Measurements from ENCODE around the gene RFTN1. TPM values are rescaled to one million over a fixed set of nuclear protein-coding genes. Genes with fewer than 3 reads are reported as not detected.

The RFTN1 gene
- total RNA-seq, 1 experiment from 2014 or later = 2.2 TPM

DNA sequence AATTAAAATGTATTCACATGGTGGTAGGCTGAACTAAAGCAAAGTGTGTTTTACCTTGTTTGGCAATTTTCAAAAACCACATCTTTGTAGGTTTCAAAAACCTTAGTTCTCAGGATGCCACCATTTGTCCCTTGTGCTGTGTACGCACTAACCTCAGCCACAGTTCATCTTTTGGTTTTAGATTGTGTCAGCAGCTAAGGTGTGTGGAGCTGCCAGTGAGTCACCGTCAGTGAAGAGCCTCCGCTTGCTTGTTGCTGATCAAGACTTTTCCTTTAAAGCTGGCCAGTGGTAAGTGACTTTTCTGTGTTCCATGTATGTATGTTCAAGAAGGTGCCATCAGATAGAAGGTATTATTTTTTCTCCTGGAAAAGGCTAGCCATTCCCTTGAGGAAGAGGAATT, 227.3 kb downstream of the RFTN1 start:
- no peak overlapping the region for H4K91ac ChIP-seq (ENCODE audit: insufficient read length, low read depth, low read length)
- no peak for DNase-seq
- H3K9ac ChIP-seq (ENCODE audit: extremely low read depth, insufficient read length, low read length) = no peak overlapping the region
- H2BK12ac ChIP-seq (ENCODE audit: insufficient read length, low read depth, low read length) = no peak overlapping the region
- H3K23me2 ChIP-seq (ENCODE audit: insufficient read length, low read depth, low read length, poor library complexity, severe bottlenecking) = no peaks in the 10 kb centered on the region
- no peak overlapping the region; a peak in 1 of 7 replicates for H3K27ac Mint-ChIP-seq
- no peak overlapping the region for H2AFZ ChIP-seq (ENCODE audit: low read length)
- H3K4me3 Mint-ChIP-seq = no peak overlapping the region
- peaks cover 9 to 32% (median 12%) of the 10 kb centered on the region in 3 experiments for H3K36me3 Mint-ChIP-seq (ENCODE audit: insufficient read depth in 1 of 3, low read depth in 3 of 3)
- WGBS (ENCODE audit: extremely low coverage, insufficient read length, low lambda C conversion rate) = no CpG with 5 or more reads among the region's 3 CpGs
- H3K27me3 ChIP-seq (ENCODE audit: insufficient read depth, low read length) = no peaks in the 10 kb centered on the region
- H3K23ac ChIP-seq (ENCODE audit: insufficient read length, low read depth, low read length) = no peak overlapping the region
- H4K8ac ChIP-seq (replicated peaks; ENCODE audit: insufficient read length, low read depth, low read length) = no peak overlapping the region
- no peak overlapping the region for H2BK20ac ChIP-seq (ENCODE audit: low read depth, low read length, poor library complexity, severe bottlenecking)
- H3K4me1 ChIP-seq (ENCODE audit: insufficient read depth, low read length) = no peaks in the 10 kb centered on the region
- H3K14ac ChIP-seq (ENCODE audit: insufficient read depth, low read length) = no peak overlapping the region
- TF ChIP-seq, protein P1, sequence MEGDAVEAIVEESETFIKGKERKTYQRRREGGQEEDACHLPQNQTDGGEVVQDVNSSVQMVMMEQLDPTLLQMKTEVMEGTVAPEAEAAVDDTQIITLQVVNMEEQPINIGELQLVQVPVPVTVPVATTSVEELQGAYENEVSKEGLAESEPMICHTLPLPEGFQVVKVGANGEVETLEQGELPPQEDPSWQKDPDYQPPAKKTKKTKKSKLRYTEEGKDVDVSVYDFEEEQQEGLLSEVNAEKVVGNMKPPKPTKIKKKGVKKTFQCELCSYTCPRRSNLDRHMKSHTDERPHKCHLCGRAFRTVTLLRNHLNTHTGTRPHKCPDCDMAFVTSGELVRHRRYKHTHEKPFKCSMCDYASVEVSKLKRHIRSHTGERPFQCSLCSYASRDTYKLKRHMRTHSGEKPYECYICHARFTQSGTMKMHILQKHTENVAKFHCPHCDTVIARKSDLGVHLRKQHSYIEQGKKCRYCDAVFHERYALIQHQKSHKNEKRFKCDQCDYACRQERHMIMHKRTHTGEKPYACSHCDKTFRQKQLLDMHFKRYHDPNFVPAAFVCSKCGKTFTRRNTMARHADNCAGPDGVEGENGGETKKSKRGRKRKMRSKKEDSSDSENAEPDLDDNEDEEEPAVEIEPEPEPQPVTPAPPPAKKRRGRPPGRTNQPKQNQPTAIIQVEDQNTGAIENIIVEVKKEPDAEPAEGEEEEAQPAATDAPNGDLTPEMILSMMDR (conservative IDR thresholded peaks at IDR 0.05) = no peak
- H3T11ph ChIP-seq (ENCODE audit: low read length) = no peak overlapping the region
- H3K79me1 ChIP-seq (ENCODE audit: insufficient read depth, low read depth, low read length, poor library complexity, severe bottlenecking) = no peaks in the 10 kb centered on the region
- no peak overlapping the region for H3K18ac ChIP-seq (ENCODE audit: insufficient read length, low read depth, low read length)
- H3K27ac ChIP-seq (ENCODE audit: insufficient read length, low read depth, low read length) = no peak overlapping the region
- no peaks in the 10 kb centered on the region for H3K9me3 Mint-ChIP-seq
- H2BK5ac ChIP-seq (ENCODE audit: insufficient read length, low read length) = no peak overlapping the region
- no peak overlapping the region for H2BK15ac ChIP-seq (ENCODE audit: low read depth, low read length)
- no peaks in the 10 kb centered on the region for H3K27me3 Mint-ChIP-seq (ENCODE audit: low read depth)
- no peaks in the 10 kb centered on the region for H3K9me3 ChIP-seq (ENCODE audit: control insufficient read depth, low read depth, low read length)
- H3K79me2 ChIP-seq (ENCODE audit: insufficient read depth, low read length) = no peaks in the 10 kb centered on the region
- no peak overlapping the region for H3K4ac ChIP-seq (ENCODE audit: low read depth, low read length)
- no peak overlapping the region for H2BK120ac ChIP-seq (ENCODE audit: low read depth, low read length, poor library complexity, severe bottlenecking)
- no peaks in the 10 kb centered on the region for H4K20me1 ChIP-seq (ENCODE audit: control insufficient read depth, insufficient read depth, insufficient read length)
- H4K5ac ChIP-seq (ENCODE audit: insufficient read length, low read depth, low read length) = no peak overlapping the region
- H3K56ac ChIP-seq (ENCODE audit: insufficient read length, low read depth, low read length) = no peak overlapping the region
- no peaks in the 10 kb centered on the region for H3K4me1 Mint-ChIP-seq
- no peak overlapping the region for H2AK5ac ChIP-seq (ENCODE audit: insufficient read length, low read length)
- H3K4me2 ChIP-seq (ENCODE audit: insufficient read depth, insufficient read length, low read length) = no peak overlapping the region
